K562 (cell line): ENCODE results near the gene MOB1A.

ENCODE experiments used
- CEBPB ChIP-seq: fragments of 450-650 bp; IDR thresholded peaks from 2 replicates; pipeline ENCODE4 v1.6.1; 2016; ENCODE audit warnings: missing genetic modification characterization, missing compliant biosample characterization
- CHD2 ChIP-seq: IDR thresholded peaks from 2 replicates; pipeline ENCODE4 v1.6.1; 2011; ENCODE audit warnings: low read depth, low read length
- EP300 ChIP-seq: IDR thresholded peaks from 2 replicates; pipeline ENCODE4 v1.6.1; 2012; ENCODE audit warnings: low read length, improper control_type of control experiment
- HNRNPUL1 ChIP-seq: fragments of 200-400 bp; formaldehyde crosslinking; IDR thresholded peaks from 2 replicates; pipeline ENCODE4 v1.6.1; 2017; ENCODE audit warnings: low read length
- NR2C1 ChIP-seq, 2 experiments: fragments of 450-650 bp; IDR thresholded peaks; 2 replicates each; pipeline ENCODE4 v1.6.1; 2017; ENCODE audit warnings: mild to moderate bottlenecking in 2 of 2, antibody characterized with exemption in 1 of 2, inconsistent platforms in 1 of 2, missing compliant biosample characterization in 1 of 2, missing genetic modification characterization in 1 of 2
- SMAD1 ChIP-seq: fragments of 150-350 bp; IDR thresholded peaks from 2 replicates; pipeline ENCODE4 v1.6.1; 2014; ENCODE audit warnings: low read length, low read depth; ENCODE audit not compliant: partially characterized antibody
- TRIM24 ChIP-seq, 2 experiments: fragments of 450-650 bp; IDR thresholded peaks; 2 replicates each; pipeline ENCODE4 v1.6.1; 2016
- ZNF263 ChIP-seq: sonication (generic); formaldehyde crosslinking; IDR thresholded peaks from 2 replicates; pipeline ENCODE4 v1.8.0; 2022; ENCODE audit warnings: mild to moderate bottlenecking, missing genetic modification reagents, borderline replicate concordance
- ZNF586 ChIP-seq: fragments of 450-650 bp; formaldehyde crosslinking; conservative IDR thresholded peaks from 2 replicates; pipeline ENCODE4 v1.4.0; 2020; ENCODE audit warnings: mild to moderate bottlenecking, moderate library complexity
- TF ChIP-seq, protein P1 (sequence below), 2 experiments: fragments of 450-650 bp; formaldehyde crosslinking in 1 of 2; IDR thresholded peaks; 2 replicates each; pipeline versions ENCODE4 v1.4.0 to v1.6.1; 2014 to 2020; ENCODE audit warnings: mild to moderate bottlenecking in 2 of 2, borderline replicate concordance in 1 of 2, low read depth in 1 of 2
- TF ChIP-seq, protein P2 (sequence below): sonication (generic); formaldehyde crosslinking; IDR thresholded peaks from 2 replicates; pipeline ENCODE4 v1.8.0; 2022; ENCODE audit warnings: missing genetic modification reagents, mild to moderate bottlenecking, borderline replicate concordance
- TF ChIP-seq, protein P3 (sequence below), 3 experiments: IDR thresholded peaks in 2 of 3; conservative IDR thresholded peaks in 1 of 3; 2 replicates each; pipeline ENCODE4 v1.5.1; 2011 to 2012; ENCODE audit warnings: low read length in 3 of 3, mild to moderate bottlenecking in 3 of 3, control low read depth in 2 of 3, improper control_type of control experiment in 1 of 3, inconsistent platforms in 1 of 3, low read depth in 1 of 3, mixed read lengths in 1 of 3, moderate library complexity in 1 of 3; ENCODE audit not compliant: insufficient read depth in 2 of 3
- TF ChIP-seq, protein P4 (sequence below): fragments of 450-650 bp; IDR thresholded peaks from 2 replicates; pipeline ENCODE4 v1.6.1; 2017; ENCODE audit warnings: antibody characterized with exemption, mild to moderate bottlenecking
- TF ChIP-seq, protein P5 (sequence below), 2 experiments: fragments of 450-650 bp in 1 of 2; sonication (generic) in 1 of 2; formaldehyde crosslinking; conservative IDR thresholded peaks; 2 replicates each; pipeline versions ENCODE4 v1.4.0 to v1.8.1; 2020 to 2022; ENCODE audit warnings: mild to moderate bottlenecking in 1 of 2, missing genetic modification reagents in 1 of 2

DNA sequence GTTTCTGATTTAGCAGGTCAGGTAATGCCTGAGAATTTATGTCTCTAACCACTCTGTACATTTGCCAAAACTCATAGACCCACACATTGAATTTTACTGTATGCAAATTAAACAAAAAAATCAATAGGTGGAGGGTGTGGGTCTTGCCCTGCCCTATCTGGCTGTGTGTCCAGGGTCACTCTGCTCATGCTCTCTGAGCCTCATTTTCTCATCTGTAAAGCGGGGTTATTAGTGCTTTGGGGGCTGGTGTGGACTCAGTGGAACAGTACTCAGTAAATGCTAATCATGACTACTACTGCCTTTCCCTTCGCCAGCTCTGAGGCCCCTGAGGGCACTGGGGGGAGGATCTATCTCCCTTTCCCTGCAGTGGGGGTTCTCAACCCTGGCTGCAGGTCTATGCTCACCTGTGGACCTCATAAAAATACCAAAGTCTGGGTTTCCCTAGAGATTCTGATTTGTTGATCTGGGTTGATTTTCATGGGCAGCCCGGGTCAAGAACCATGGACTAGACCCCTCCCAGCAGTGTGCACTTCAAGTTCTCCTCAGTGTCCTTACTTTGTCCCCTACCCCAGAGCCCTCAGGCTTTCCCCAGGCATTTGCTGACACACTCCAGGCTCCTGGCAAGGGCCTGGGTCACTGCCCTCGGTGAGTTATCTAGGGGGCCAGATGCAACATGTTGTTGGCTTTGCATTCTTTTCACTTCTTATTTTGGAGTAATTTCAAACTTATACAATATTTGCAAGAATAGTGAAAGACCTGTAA is 47.2 kb upstream of the MOB1A start:
- TF ChIP-seq ZNF263 (CRISPR knock-in tag) = no peak
- no peak for TF ChIP-seq ZNF586 (CRISPR knock-in tag)
- no peak for TF ChIP-seq EP300
- no peak for TF ChIP-seq NR2C1 (IDR thresholded peaks at IDR 0.05)
- no peak for TF ChIP-seq NR2C1 (tag; IDR thresholded peaks at IDR 0.05)
- TF ChIP-seq, protein P1, sequence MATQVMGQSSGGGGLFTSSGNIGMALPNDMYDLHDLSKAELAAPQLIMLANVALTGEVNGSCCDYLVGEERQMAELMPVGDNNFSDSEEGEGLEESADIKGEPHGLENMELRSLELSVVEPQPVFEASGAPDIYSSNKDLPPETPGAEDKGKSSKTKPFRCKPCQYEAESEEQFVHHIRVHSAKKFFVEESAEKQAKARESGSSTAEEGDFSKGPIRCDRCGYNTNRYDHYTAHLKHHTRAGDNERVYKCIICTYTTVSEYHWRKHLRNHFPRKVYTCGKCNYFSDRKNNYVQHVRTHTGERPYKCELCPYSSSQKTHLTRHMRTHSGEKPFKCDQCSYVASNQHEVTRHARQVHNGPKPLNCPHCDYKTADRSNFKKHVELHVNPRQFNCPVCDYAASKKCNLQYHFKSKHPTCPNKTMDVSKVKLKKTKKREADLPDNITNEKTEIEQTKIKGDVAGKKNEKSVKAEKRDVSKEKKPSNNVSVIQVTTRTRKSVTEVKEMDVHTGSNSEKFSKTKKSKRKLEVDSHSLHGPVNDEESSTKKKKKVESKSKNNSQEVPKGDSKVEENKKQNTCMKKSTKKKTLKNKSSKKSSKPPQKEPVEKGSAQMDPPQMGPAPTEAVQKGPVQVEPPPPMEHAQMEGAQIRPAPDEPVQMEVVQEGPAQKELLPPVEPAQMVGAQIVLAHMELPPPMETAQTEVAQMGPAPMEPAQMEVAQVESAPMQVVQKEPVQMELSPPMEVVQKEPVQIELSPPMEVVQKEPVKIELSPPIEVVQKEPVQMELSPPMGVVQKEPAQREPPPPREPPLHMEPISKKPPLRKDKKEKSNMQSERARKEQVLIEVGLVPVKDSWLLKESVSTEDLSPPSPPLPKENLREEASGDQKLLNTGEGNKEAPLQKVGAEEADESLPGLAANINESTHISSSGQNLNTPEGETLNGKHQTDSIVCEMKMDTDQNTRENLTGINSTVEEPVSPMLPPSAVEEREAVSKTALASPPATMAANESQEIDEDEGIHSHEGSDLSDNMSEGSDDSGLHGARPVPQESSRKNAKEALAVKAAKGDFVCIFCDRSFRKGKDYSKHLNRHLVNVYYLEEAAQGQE (IDR thresholded peaks at IDR 0.05; ENCODE audit: borderline replicate concordance) = no peak
- TF ChIP-seq, protein P1 (CRISPR knock-in tag; IDR thresholded peaks at IDR 0.05; ENCODE audit: low read depth) = no peak
- no peak for TF ChIP-seq HNRNPUL1
- TF ChIP-seq, protein P2, sequence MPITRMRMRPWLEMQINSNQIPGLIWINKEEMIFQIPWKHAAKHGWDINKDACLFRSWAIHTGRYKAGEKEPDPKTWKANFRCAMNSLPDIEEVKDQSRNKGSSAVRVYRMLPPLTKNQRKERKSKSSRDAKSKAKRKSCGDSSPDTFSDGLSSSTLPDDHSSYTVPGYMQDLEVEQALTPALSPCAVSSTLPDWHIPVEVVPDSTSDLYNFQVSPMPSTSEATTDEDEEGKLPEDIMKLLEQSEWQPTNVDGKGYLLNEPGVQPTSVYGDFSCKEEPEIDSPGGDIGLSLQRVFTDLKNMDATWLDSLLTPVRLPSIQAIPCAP (CRISPR knock-in tag) = no peak
- TF ChIP-seq, protein P3, sequence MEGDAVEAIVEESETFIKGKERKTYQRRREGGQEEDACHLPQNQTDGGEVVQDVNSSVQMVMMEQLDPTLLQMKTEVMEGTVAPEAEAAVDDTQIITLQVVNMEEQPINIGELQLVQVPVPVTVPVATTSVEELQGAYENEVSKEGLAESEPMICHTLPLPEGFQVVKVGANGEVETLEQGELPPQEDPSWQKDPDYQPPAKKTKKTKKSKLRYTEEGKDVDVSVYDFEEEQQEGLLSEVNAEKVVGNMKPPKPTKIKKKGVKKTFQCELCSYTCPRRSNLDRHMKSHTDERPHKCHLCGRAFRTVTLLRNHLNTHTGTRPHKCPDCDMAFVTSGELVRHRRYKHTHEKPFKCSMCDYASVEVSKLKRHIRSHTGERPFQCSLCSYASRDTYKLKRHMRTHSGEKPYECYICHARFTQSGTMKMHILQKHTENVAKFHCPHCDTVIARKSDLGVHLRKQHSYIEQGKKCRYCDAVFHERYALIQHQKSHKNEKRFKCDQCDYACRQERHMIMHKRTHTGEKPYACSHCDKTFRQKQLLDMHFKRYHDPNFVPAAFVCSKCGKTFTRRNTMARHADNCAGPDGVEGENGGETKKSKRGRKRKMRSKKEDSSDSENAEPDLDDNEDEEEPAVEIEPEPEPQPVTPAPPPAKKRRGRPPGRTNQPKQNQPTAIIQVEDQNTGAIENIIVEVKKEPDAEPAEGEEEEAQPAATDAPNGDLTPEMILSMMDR (IDR thresholded peaks at IDR 0.05 in 2 of 3, conservative IDR thresholded peaks at IDR 0.05 in 1 of 3; ENCODE audit: insufficient read depth in 2 of 3, low read depth in 1 of 3, low read length in 3 of 3) = no peak
- TF ChIP-seq CHD2 = no peak
- TF ChIP-seq CEBPB (tag) = no peak
- no peak for TF ChIP-seq TRIM24 (IDR thresholded peaks at IDR 0.05)
- TF ChIP-seq, protein P4, sequence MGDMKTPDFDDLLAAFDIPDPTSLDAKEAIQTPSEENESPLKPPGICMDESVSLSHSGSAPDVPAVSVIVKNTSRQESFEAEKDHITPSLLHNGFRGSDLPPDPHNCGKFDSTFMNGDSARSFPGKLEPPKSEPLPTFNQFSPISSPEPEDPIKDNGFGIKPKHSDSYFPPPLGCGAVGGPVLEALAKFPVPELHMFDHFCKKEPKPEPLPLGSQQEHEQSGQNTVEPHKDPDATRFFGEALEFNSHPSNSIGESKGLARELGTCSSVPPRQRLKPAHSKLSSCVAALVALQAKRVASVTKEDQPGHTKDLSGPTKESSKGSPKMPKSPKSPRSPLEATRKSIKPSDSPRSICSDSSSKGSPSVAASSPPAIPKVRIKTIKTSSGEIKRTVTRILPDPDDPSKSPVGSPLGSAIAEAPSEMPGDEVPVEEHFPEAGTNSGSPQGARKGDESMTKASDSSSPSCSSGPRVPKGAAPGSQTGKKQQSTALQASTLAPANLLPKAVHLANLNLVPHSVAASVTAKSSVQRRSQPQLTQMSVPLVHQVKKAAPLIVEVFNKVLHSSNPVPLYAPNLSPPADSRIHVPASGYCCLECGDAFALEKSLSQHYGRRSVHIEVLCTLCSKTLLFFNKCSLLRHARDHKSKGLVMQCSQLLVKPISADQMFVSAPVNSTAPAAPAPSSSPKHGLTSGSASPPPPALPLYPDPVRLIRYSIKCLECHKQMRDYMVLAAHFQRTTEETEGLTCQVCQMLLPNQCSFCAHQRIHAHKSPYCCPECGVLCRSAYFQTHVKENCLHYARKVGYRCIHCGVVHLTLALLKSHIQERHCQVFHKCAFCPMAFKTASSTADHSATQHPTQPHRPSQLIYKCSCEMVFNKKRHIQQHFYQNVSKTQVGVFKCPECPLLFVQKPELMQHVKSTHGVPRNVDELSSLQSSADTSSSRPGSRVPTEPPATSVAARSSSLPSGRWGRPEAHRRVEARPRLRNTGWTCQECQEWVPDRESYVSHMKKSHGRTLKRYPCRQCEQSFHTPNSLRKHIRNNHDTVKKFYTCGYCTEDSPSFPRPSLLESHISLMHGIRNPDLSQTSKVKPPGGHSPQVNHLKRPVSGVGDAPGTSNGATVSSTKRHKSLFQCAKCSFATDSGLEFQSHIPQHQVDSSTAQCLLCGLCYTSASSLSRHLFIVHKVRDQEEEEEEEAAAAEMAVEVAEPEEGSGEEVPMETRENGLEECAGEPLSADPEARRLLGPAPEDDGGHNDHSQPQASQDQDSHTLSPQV = no peak
- no peak for TF ChIP-seq SMAD1
- TF ChIP-seq, protein P5, sequence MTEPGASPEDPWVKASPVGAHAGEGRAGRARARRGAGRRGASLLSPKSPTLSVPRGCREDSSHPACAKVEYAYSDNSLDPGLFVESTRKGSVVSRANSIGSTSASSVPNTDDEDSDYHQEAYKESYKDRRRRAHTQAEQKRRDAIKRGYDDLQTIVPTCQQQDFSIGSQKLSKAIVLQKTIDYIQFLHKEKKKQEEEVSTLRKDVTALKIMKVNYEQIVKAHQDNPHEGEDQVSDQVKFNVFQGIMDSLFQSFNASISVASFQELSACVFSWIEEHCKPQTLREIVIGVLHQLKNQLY (CRISPR knock-in tag; conservative IDR thresholded peaks at IDR 0.05) = no peak
